Hepatocyte (in vitro differentiated cells): ENCODE measurements around the gene XXYLT1. TPM values are rescaled to one million over a fixed set of nuclear protein-coding genes. Genes with fewer than 3 reads are reported as not detected.

Experiments
- DNase-seq: peaks from one replicate; pipeline ENCODE4 v3.0.0-alpha.2; 2016; ENCODE audit warnings: low spot score
- H2AFZ ChIP-seq: fragments of 200-600 bp; sonication (generic); 2 replicates; pipeline ENCODE4 v1.6.0; 2016; ENCODE audit warnings: antibody characterized with exemption, mild to moderate bottlenecking
- H3K27ac ChIP-seq: fragments of 200-600 bp; sonication (generic); 2 replicates; pipeline ENCODE4 v1.5.1; 2016; ENCODE audit warnings: mild to moderate bottlenecking
- H3K27me3 ChIP-seq: fragments of 200-600 bp; sonication (generic); 2 replicates; pipeline ENCODE4 v1.6.1; 2016
- H3K36me3 ChIP-seq: fragments of 200-600 bp; sonication (generic); replicated peaks from 2 replicates; pipeline ENCODE4 v1.5.1; 2016; ENCODE audit warnings: low read depth; ENCODE audit not compliant: insufficient read depth
- H3K4me1 ChIP-seq: fragments of 200-600 bp; sonication (generic); 2 replicates; pipeline ENCODE4 v1.5.1; 2016; ENCODE audit warnings: mild to moderate bottlenecking, moderate library complexity; ENCODE audit not compliant: insufficient read depth
- H3K4me2 ChIP-seq: fragments of 200-600 bp; sonication (generic); 2 replicates; pipeline ENCODE4 v1.6.0; 2016
- H3K4me3 ChIP-seq: fragments of 200-600 bp; sonication (generic); 2 replicates; pipeline ENCODE4 v1.5.1; 2016; ENCODE audit warnings: mild to moderate bottlenecking
- H3K79me2 ChIP-seq: fragments of 200-600 bp; sonication (generic); 2 replicates; pipeline ENCODE4 v1.6.0; 2017; ENCODE audit warnings: mild to moderate bottlenecking
- H3K9me2 ChIP-seq: fragments of 200-600 bp; sonication (generic); replicated peaks from 2 replicates; pipeline ENCODE4 v1.6.0; 2017; ENCODE audit warnings: mild to moderate bottlenecking; ENCODE audit not compliant: insufficient read depth
- H3K9me3 ChIP-seq: fragments of 200-600 bp; sonication (generic); 2 replicates; pipeline ENCODE4 v1.5.1; 2016; ENCODE audit warnings: low read depth, mild to moderate bottlenecking
- H4K20me1 ChIP-seq: fragments of 200-600 bp; sonication (generic); 2 replicates; pipeline ENCODE4 v1.6.0; 2016; ENCODE audit warnings: mild to moderate bottlenecking; ENCODE audit not compliant: insufficient read depth, poor library complexity, severe bottlenecking
- CTCF ChIP-seq: fragments of 200-600 bp; sonication (generic); IDR thresholded peaks from 2 replicates; pipeline ENCODE4 v1.5.1; 2016; ENCODE audit warnings: antibody characterized with exemption, mild to moderate bottlenecking; ENCODE audit not compliant: poor library complexity
- EZH2 ChIP-seq: fragments of 200-600 bp; sonication (generic); IDR thresholded peaks from 2 replicates; pipeline ENCODE4 v1.6.1; 2016; ENCODE audit warnings: antibody characterized with exemption, mild to moderate bottlenecking, borderline replicate concordance
- EZH2phosphoT487 ChIP-seq: fragments of 200-600 bp; sonication (generic); IDR thresholded peaks from one replicate; pipeline ENCODE4 v1.6.1; 2018; ENCODE audit warnings: antibody characterized with exemption, mild to moderate bottlenecking, low read depth, moderate library complexity; ENCODE audit not compliant: unreplicated experiment, severe bottlenecking
- WGBS: methylation state at CpG from one replicate; pipeline ENCODE4 v1.1.6; 2016; ENCODE audit warnings: low lambda C conversion rate; ENCODE audit errors: missing lambda C conversion rate; 5-methylcytosine and 5-hydroxymethylcytosine counted together
- polyA plus RNA-seq: library from polyadenylated mRNA; unstranded; fragments of >200 nt; fragmentation: Nextera tagmentation; extraction: Ambion mirVana; gene quantifications from 2 replicates; pipeline ENCODE4 v1.2.1, GENCODE V29; 2016
- total RNA-seq: library from RNA; depleted of rRNA; stranded (reverse); fragments of >200 nt; gene quantifications from 2 replicates; pipeline ENCODE4 v1.2.3, GENCODE V29; 2014

Gene XXYLT1
- total and polyA plus RNA-seq, 2 experiments from 2014 or later = 20.9 to 25.6 TPM

GRCh38 chr3:195065864-195066185, 205.1 kb downstream of the XXYLT1 start:
- 92% methylated on average over 3 of the region's 13 CpGs for WGBS
- TF ChIP-seq EZH2 (no peak), CTCF (no peak), EZH2phosphoT487 (no peak)

GRCh38 chr3:195065142-195065863, 205.7 kb downstream of the XXYLT1 start:
- Histone ChIP-seq H3K79me2 (no peaks in the 10 kb centered on the region), H3K27ac (peak overlapping the region; percentile 35), H2AFZ (no peak overlapping the region), H3K4me2 (no peak overlapping the region), H3K9me3 (no peaks in the 10 kb centered on the region), H3K9me2 (no peaks in the 10 kb centered on the region), H3K4me3 (no peak overlapping the region), H3K36me3 (no peaks in the 10 kb centered on the region), H3K4me1 (peaks cover 6% of the 10 kb centered on the region), H3K27me3 (no peaks in the 10 kb centered on the region), H4K20me1 (no peaks in the 10 kb centered on the region)
- 89% methylated on average over 14 of the region's 42 CpGs for WGBS
- no peak for TF ChIP-seq EZH2phosphoT487
- TF ChIP-seq CTCF = no peak
- TF ChIP-seq EZH2 = no peak
- DNase-seq = no peak

More at GRCh38 chr3:195065864-195066185, 205.1 kb downstream of the XXYLT1 start:
- no peaks in the 10 kb centered on the region for H4K20me1 ChIP-seq
- H2AFZ ChIP-seq = no peak overlapping the region
- no peak for DNase-seq
- peaks cover 9% of the 10 kb centered on the region for H3K4me1 ChIP-seq
- no peak overlapping the region for H3K4me2 ChIP-seq
- H3K9me2 ChIP-seq = no peaks in the 10 kb centered on the region
- H3K79me2 ChIP-seq = no peaks in the 10 kb centered on the region
- H3K4me3 ChIP-seq = no peak overlapping the region
- H3K27me3 ChIP-seq = no peaks in the 10 kb centered on the region
- no peaks in the 10 kb centered on the region for H3K9me3 ChIP-seq
- H3K27ac ChIP-seq = no peak overlapping the region
- no peaks in the 10 kb centered on the region for H3K36me3 ChIP-seq

- Histone ChIP-seq H2AFZ (no peak overlapping the region), H3K4me2 (no peak overlapping the region)
- no peak for DNase-seq
Observed at GRCh38 chr3:195064300-195064931, 206.5 kb downstream of the XXYLT1 start.

More at GRCh38 chr3:195064300-195064931, 206.5 kb downstream of the XXYLT1 start:
- Histone ChIP-seq H3K36me3 (no peaks in the 10 kb centered on the region), H3K27ac (peak overlapping the region; percentile 35), H3K27me3 (no peaks in the 10 kb centered on the region), H3K9me3 (no peaks in the 10 kb centered on the region), H3K4me1 (peaks cover 6% of the 10 kb centered on the region), H3K79me2 (no peaks in the 10 kb centered on the region), H3K4me3 (no peak overlapping the region), H3K9me2 (no peaks in the 10 kb centered on the region), H4K20me1 (no peaks in the 10 kb centered on the region)
- TF ChIP-seq EZH2phosphoT487 (no peak), CTCF (no peak), EZH2 (no peak)
- 76% methylated on average over 8 of the region's 8 CpGs for WGBS
